HUES64 (cell line): ENCODE data around the gene ATG9B.
A peak's percentile ranks its signal among the peaks of the same experiment; 100 is the strongest.
"Not testable (repeated sequence)": the region's sequence is repeated elsewhere in the genome, so short reads cannot be mapped to it uniquely, and the experiment has no call there.

Experiments used
- H3K27ac ChIP-seq: 2 replicates; pipeline ENCODE4 v1.7.0; 2013; ENCODE audit warnings: low read depth, low read length, inconsistent platforms
- H3K27me3 ChIP-seq: 2 replicates; pipeline ENCODE4 v1.6.1; 2013; ENCODE audit warnings: mild to moderate bottlenecking, low read length; ENCODE audit not compliant: insufficient read depth
- H3K36me3 ChIP-seq: 2 replicates; pipeline ENCODE4 v1.6.1; 2013; ENCODE audit warnings: mild to moderate bottlenecking, low read length; ENCODE audit not compliant: insufficient read depth
- H3K4me1 ChIP-seq: 2 replicates; pipeline ENCODE4 v1.6.1; 2013; ENCODE audit warnings: mild to moderate bottlenecking, low read length, moderate library complexity; ENCODE audit not compliant: insufficient read depth
- H3K4me3 ChIP-seq: 2 replicates; pipeline ENCODE4 v1.5.1; 2013; ENCODE audit warnings: mild to moderate bottlenecking, low read length, moderate library complexity
- H3K9ac ChIP-seq: 2 replicates; pipeline ENCODE4 v1.6.1; 2013; ENCODE audit warnings: mild to moderate bottlenecking, low read depth, low read length
- H3K9me3 ChIP-seq: 2 replicates; pipeline ENCODE4 v1.6.1; 2013; ENCODE audit warnings: low read depth, low read length; ENCODE audit not compliant: insufficient read depth
- WGBS: fragments of 150-250, 120-280 bp; methylation state at CpG from one replicate; pipeline ENCODE4 v1.1.7; 2013; ENCODE audit warnings: missing lambda C conversion rate; 5-methylcytosine and 5-hydroxymethylcytosine counted together

ATG9B gene

DNA sequence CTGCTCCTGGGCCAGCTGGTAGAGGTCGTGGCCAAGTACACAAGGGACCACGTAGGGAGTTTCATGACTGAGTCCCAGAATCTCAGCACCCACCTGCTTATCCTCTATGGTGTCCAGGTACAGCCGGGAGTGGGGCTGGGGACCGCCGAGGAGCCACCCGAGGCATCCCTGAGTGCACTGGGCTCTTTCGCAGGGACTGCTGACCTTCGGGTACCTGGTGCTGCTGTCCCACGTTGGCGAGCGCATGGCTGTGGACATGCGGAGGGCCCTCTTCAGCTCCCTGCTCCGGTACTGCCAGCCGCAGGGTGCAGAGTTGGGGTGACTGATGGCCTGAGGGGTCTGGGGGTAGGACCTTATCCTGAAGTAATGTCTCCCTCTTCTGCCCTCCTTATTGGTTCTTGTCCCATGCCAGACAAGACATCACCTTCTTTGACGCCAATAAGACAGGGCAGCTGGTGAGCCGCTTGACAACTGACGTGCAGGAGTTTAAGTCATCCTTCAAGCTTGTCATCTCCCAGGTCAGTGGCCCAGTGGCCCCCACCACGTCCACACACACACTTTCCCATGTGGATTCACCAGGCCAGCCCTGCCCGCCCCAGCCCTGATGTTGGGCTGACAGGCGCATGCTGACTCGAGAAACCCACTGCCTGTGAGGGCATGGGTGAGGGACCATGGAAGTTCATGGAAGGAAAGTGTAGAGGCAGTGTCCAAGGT lies 10.2 kb upstream of the ATG9B start:
- Histone ChIP-seq H3K27me3 (no peaks in the 10 kb centered on the region), H3K27ac (no peak overlapping the region), H3K9me3 (no peaks in the 10 kb centered on the region), H3K4me3 (no peak overlapping the region), H3K9ac (no peak overlapping the region), H3K4me1 (peaks cover 4% of the 10 kb centered on the region; the same call in 1 of the 2 replicates), H3K36me3 (peaks cover 16% of the 10 kb centered on the region)
- WGBS: 96% methylated on average over 21 of the region's 21 CpGs

DNA sequence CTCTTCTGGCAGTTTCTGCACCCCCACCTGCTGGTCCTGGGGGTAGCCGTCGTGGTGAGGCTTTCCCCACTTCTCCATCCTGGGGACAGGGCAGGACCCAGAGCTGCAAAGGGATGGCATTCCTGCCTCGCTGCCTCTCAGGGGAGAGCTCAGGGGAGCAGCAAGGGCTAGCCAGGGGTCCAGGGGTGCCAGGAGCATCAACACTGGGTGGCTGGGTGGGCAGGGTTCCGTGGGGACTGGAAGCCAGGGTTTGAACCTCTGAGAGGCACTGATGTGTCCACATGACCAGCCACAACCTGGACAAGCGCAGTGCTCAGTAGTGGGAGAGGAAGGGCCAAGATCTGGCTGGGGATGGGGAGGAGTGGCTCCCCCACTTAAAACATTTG lies 9.6 kb upstream of the ATG9B start:
- H3K27ac ChIP-seq: no peak overlapping the region
- 0 out of 2 replicates have a peak, but pooled peaks cover 3% of the 10 kb centered on the region for H3K4me1 ChIP-seq
- peaks cover 16% of the 10 kb centered on the region for H3K36me3 ChIP-seq
- H3K27me3 ChIP-seq: no peaks in the 10 kb centered on the region
- no peak overlapping the region for H3K4me3 ChIP-seq
- no peak overlapping the region for H3K9ac ChIP-seq
- no peaks in the 10 kb centered on the region for H3K9me3 ChIP-seq
- 86% methylated on average over 5 of the region's 5 CpGs for WGBS

DNA sequence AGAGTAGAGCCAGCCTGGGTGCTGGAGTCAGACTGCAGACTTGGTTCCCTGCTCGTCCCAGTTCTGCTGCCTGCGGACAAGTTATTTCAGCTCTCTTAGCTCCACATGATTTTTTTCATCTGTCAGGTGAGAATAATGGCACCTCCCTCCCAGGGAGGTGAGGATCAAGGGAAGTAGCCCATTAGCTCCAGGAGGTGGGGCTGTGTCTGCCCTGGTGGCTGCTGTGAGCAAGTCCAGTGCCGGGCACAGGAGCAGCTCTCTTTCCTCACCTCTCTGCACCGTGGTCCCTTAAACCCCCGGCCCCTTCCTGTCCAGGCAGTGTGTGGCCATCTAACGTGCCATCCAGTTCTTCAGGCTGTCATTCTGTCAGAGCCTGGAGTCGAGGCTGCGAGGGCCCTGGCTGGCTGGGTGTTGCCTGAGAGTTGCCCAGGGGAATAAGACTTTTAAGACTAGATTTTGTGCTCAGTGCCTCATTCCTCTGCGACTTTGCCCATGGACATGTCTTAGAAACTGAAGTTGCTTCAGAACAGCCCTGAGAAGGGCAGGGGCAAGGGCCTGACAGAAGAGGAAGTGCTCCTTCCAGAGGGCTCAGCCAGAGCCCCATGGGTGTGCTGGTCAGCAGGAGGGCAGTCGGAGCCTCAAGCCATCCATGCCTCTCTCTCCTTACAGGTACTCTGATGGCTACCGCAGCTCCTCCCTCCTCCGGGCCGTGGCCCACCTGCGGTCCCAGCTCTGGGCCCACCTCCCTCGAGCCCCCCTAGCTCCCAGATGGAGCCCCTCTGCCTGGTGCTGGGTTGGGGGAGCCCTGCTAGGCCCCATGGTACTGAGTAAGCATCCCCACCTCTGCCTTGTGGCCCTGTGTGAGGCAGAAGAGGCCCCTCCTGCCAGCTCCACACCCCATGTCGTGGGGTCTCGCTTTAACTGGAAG lies 8.9 kb upstream of the ATG9B start:
- no peaks in the 10 kb centered on the region for H3K9me3 ChIP-seq
- H3K4me3 ChIP-seq: no peak overlapping the region
- no peaks in the 10 kb centered on the region for H3K27me3 ChIP-seq
- no peak overlapping the region for H3K9ac ChIP-seq
- no peak overlapping the region for H3K27ac ChIP-seq
- WGBS: 91% methylated on average over 17 of the region's 17 CpGs
- 0 out of 2 replicates have a peak, but pooled peaks cover 3% of the 10 kb centered on the region for H3K4me1 ChIP-seq
- peaks cover 16% of the 10 kb centered on the region for H3K36me3 ChIP-seq

DNA sequence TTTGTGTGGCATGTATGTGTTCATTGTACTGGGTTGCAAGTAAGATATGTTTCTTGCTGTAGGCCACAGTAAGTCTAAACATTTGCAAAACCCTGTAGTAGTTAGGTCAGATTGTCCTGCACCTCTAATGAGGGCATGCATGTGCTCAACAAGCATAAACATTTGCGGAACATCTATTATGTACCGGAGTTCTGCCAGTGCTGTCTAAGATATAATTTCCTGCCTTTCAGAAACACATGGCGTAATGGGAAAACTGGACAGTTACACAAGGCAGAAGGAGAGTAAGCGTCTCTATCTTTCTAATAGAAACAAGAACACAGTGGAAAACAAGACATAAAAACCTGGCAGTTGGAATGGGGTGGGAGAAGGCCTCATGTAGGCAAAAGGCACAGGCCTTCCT lies 6.7 kb upstream of the ATG9B start:
- Histone ChIP-seq H3K9me3 (no peaks in the 10 kb centered on the region), H3K4me1 (peaks cover 18% of the 10 kb centered on the region), H3K27ac (no peak overlapping the region), H3K36me3 (peaks cover 6% of the 10 kb centered on the region; the same call in 1 of the 2 replicates), H3K4me3 (no peak overlapping the region), H3K27me3 (no peaks in the 10 kb centered on the region), H3K9ac (no peak overlapping the region)
- WGBS: 96% methylated on average over 4 of the region's 4 CpGs

DNA sequence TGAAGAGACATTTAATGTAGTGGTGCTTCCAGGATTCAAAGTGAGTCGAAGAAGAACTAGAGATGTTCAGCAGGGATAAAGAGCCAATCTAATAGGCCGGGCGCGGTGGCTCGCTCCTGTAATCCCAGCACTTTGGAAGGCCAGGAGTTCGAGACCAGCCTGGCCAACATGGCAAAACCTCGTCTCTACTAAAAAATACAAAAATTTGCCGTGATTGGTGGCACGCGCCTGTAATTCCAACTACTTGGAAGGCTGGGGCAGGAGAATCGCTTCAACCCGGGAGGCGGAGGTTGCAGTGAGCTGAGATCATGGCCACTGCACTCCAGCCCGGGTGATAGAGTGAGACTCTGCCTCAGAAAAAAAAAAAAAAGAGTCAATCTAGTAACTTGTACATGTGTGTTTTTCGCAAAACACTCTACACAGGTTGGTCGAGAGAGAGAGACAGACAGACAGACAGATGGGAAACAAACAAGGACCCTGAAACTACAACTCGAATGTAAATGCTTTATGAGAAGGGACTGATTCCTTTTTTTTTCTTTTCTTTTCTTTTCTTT lies 4.7 kb upstream of the ATG9B start:
- Histone ChIP-seq H3K4me3 (peak overlapping the region; percentile 91), H3K27me3 (no peaks in the 10 kb centered on the region), H3K9me3 (no peaks in the 10 kb centered on the region), H3K27ac (no peak overlapping the region), H3K36me3 (no peaks in the 10 kb centered on the region), H3K9ac (peak overlapping the region; percentile 65; the same call in 1 of the 2 replicates), H3K4me1 (peaks cover 18% of the 10 kb centered on the region)
- WGBS: 66% methylated on average over 17 of the region's 17 CpGs

DNA sequence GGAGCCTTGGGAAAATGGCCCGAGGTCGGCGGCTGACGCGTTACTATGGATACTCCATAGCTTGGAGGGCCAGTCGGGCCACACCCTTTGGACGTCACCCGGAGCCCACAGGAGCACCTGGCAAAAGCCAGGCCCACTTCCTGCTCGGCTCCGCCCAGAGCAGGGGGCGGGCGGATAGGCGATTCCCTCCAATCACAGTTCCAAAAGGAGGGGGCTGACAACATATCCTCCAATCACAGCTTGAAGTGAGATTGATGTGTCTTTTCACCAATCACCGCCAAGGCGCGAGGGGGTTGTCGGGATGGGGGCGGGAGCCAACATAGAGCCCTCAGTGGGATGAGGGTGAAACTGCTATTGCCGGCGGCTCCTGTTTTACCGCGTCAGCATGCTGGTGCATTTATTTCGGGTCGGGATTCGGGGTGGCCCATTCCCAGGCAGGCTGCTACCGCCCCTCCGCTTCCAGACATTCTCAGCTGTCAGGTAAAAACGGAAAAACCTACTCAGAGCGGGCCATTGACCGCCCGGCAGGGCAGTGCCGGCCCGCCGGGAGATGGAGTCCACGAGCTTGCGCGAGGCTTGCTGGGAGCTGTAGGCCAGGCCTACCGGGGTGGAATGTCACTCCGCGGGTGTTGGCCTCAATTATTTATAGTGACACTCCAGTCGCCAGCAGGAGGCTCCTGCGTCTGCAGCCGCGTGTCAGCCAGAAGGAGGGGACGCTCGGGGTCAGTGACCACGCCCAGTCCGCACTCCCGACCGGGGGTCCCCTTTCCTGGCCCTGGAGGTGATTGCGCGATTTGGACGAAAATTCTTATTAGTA lies 4.0 kb upstream of the ATG9B start, which contains the start of gene ABCB8:
TSS of gene ABCB8 (plus strand) at position 320 of the 817 bp plus-strand sequence. CDS start at position 386, 66 bp downstream.
- H3K9me3 ChIP-seq: no peaks in the 10 kb centered on the region
- H3K9ac ChIP-seq: peak within 1 kb of the TSS; percentile 65
- 1% methylated on average over 53 of the region's 53 CpGs for WGBS
- H3K4me3 ChIP-seq: peak within 1 kb of the TSS; percentile 91
- no peaks in the 10 kb centered on the region for H3K27me3 ChIP-seq
- no peaks in the 10 kb centered on the region for H3K36me3 ChIP-seq
- H3K27ac ChIP-seq: peak within 1 kb of the TSS; percentile 66; the same call in 1 of the 2 replicates
- H3K4me1 ChIP-seq: peaks cover 18% of the 10 kb centered on the region

DNA sequence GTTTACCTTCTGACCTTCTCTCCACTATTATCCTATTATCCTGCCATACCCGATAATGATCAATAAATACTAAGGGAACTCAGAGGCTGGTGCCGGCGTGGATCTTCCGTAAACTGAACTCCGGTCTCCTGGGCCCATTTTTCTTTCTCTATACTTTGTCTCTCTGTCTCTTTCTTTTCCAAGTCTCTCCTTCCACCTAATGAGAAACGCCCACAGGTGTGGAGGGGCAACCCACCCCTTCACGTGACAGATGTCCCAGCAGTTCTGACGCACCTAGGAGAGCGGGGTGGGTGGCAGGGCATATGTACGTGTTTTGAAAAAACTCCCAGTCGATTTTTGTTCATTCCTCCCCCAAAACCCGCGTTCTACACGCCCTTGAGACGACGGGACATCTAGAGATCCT lies 3.4 kb upstream of the ATG9B start:
- WGBS: 3% methylated on average over 16 of the region's 16 CpGs
- not testable (repeated sequence) for H3K36me3 ChIP-seq, H3K27me3 ChIP-seq, H3K9me3 ChIP-seq
- peak overlapping the region; percentile 91 for H3K4me3 ChIP-seq
- peak overlapping the region; percentile 66; the same call in 1 of the 2 replicates for H3K27ac ChIP-seq
- peak overlapping the region; percentile 36 for H3K9ac ChIP-seq
- peaks cover 18% of the 10 kb centered on the region for H3K4me1 ChIP-seq

DNA sequence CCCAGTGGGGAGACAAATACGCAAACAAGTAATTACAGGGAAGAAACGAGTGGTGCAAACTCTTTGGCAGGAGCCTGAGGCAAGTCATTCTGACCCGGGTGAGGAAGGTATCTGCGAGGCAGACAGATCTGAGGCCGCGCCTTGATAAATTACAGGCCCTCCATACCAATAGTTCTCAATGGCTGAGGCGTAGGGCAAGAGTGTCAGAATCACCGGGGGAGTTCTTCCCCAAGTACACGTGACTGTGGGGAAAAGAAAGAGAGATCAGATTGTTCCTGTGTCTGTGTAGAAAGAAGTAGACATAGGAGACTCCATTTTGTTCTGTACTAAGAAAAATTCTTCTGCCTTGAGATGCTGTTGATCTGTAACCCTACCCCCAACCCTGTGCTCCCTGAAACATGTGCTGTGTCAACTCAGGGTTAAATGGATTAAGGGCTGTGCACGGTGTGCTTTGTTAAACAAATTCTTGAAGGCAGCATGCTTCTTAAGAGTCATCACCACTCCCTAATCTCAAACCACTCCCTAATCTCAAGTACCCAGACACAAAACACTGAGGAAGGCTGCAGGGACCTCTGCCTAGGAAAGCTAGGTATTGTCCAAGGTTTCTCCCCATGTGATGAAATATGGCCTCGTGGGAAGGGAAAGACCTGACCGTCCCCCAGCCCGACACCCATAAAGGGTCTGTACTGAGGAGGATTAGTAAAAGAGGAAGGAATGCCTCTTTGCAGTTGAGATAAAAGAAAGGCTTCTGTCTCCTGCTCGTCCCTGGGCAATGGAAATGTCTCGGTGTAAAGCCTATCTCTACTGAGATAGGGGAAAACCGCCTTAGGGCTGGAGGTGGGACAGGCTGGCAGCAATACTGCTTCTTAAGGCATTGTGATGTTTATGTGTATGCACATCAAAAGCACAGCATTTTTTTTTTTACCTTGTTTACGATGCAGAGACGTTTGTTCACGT lies 2.8 kb upstream of the ATG9B start:
- Histone ChIP-seq H3K4me1 (peaks cover 18% of the 10 kb centered on the region), H3K27ac (peak overlapping the region; percentile 66; the same call in 1 of the 2 replicates), H3K9ac (peak overlapping the region; percentile 36; the same call in 1 of the 2 replicates), H3K4me3 (peak overlapping the region; percentile 91)
- not testable (repeated sequence) for H3K27me3 ChIP-seq, H3K9me3 ChIP-seq, H3K36me3 ChIP-seq
- 19% methylated on average over 19 of the region's 19 CpGs for WGBS

DNA sequence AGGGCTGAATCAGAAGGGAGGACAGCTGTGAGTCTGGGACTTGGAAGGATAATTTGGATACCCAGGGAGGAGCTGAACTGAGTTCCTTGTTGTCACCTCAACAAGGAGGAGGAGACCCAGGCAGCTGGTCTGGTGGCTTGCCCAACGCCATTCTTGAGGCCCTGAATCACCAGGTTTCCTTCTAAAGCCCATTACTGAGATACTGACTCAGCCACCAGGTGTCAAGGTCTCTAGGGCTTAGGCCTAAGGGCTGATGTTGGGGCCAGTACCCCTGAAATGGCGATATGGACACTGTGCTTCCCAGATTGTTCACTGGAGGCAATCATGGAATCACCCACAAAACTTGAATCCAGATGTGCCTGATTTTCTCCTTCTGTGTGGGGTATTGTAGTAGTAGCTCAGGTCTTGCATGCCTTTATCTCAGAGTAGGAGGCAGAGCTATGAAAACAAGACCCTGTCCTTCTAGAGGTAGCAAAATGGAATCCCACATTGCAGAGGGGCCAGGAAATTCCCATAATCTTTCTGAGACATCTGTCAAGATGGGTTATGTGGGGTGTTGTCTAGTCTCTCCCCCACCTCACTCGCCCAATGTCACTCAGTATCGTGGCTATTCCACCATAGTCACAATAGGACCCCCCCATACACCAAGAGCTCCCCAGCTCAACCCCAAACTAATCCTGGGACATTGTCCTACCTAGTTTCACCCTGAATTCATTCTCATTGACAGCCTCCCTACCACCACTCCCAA lies 1.8 kb upstream of the ATG9B start:
- H3K4me3 ChIP-seq: no peak overlapping the region
- no peaks in the 10 kb centered on the region for H3K36me3 ChIP-seq
- no peak overlapping the region for H3K9ac ChIP-seq
- peaks cover 18% of the 10 kb centered on the region for H3K4me1 ChIP-seq
- H3K27me3 ChIP-seq: no peaks in the 10 kb centered on the region; the same call in 1 of the 2 replicates
- WGBS: 89% methylated on average over 4 of the region's 4 CpGs
- H3K9me3 ChIP-seq: no peaks in the 10 kb centered on the region
- H3K27ac ChIP-seq: no peak overlapping the region
